Smooth muscle cell (in vitro differentiated cells): ENCODE measurements around the gene INVS. TPM values are rescaled to one million over a fixed set of nuclear protein-coding genes. Genes with fewer than 3 reads are reported as not detected.

Experiments
- DNase-seq: peaks from one replicate; lab custom pipeline; 2025; ENCODE audit not compliant: unreplicated experiment; lab: John Stamatoyannopoulos, UW
- H2AFZ ChIP-seq: fragments of 200-600 bp; sonication (generic); 2 replicates; pipeline ENCODE4 v1.6.0; 2016; ENCODE audit warnings: antibody characterized with exemption, low read depth, mild to moderate bottlenecking
- H3F3A ChIP-seq: fragments of 200-600 bp; sonication (generic); 2 replicates; pipeline ENCODE4 v1.6.0; 2017; ENCODE audit warnings: antibody characterized with exemption, low read depth
- H3K27ac ChIP-seq: fragments of 200-600 bp; sonication (generic); 2 replicates; pipeline ENCODE4 v1.5.1; 2016; ENCODE audit warnings: low read depth, mild to moderate bottlenecking
- H3K27me3 ChIP-seq: fragments of 200-600 bp; sonication (generic); 2 replicates; pipeline ENCODE4 v1.6.1; 2016; ENCODE audit warnings: low read depth, mild to moderate bottlenecking
- H3K36me3 ChIP-seq: fragments of 200-600 bp; sonication (generic); 2 replicates; pipeline ENCODE4 v1.5.1; 2016; ENCODE audit warnings: low read depth
- H3K4me1 ChIP-seq: fragments of 200-600 bp; sonication (generic); 2 replicates; pipeline ENCODE4 v1.5.1; 2016; ENCODE audit warnings: low read depth
- H3K4me2 ChIP-seq: fragments of 200-600 bp; sonication (generic); 2 replicates; pipeline ENCODE4 v1.6.0; 2016; ENCODE audit warnings: mild to moderate bottlenecking
- H3K4me3 ChIP-seq: fragments of 200-600 bp; sonication (generic); 2 replicates; pipeline ENCODE4 v1.5.1; 2016; ENCODE audit warnings: mild to moderate bottlenecking
- H3K79me2 ChIP-seq: fragments of 200-600 bp; sonication (generic); 2 replicates; pipeline ENCODE4 v1.6.0; 2016; ENCODE audit warnings: low read depth, mild to moderate bottlenecking
- H3K9ac ChIP-seq: fragments of 200-600 bp; sonication (generic); 2 replicates; pipeline ENCODE4 v1.6.0; 2016; ENCODE audit warnings: low read depth
- H3K9me3 ChIP-seq: fragments of 200-600 bp; sonication (generic); replicated peaks from 2 replicates; pipeline ENCODE4 v1.5.1; 2016; ENCODE audit warnings: low read depth
- H4K20me1 ChIP-seq: fragments of 200-600 bp; sonication (generic); 2 replicates; pipeline ENCODE4 v1.6.0; 2016; ENCODE audit warnings: low read depth
- CTCF ChIP-seq: fragments of 200-600 bp; sonication (generic); IDR thresholded peaks from 2 replicates; pipeline ENCODE4 v1.5.1; 2017; ENCODE audit warnings: borderline replicate concordance, mild to moderate bottlenecking, antibody characterized with exemption; ENCODE audit not compliant: insufficient read depth, poor library complexity, severe bottlenecking
- WGBS: methylation state at CpG from one replicate; pipeline ENCODE4 v1.1.7; 2016; ENCODE audit warnings: low lambda C conversion rate; 5-methylcytosine and 5-hydroxymethylcytosine counted together
- polyA plus RNA-seq: library from polyadenylated mRNA; unstranded; fragments of >200 nt; fragmentation: Nextera tagmentation; extraction: Ambion mirVana; gene quantifications from 2 replicates; pipeline ENCODE4 v1.2.1, GENCODE V29; 2016
- total RNA-seq: library from RNA; depleted of rRNA; stranded (reverse); fragments of >200 nt; gene quantifications from 2 replicates; pipeline ENCODE4 v1.2.3, GENCODE V29; 2014

The INVS gene
- total and polyA plus RNA-seq, 2 experiments from 2014 or later = 8.1 to 16.0 TPM

- no peaks in the 10 kb centered on the region for H3F3A ChIP-seq
- no peaks in the 10 kb centered on the region for H3K27me3 ChIP-seq
- no peak overlapping the region for H2AFZ ChIP-seq
- peaks cover 49% of the 10 kb centered on the region for H3K79me2 ChIP-seq
- H3K36me3 ChIP-seq = peaks cover 3% of the 10 kb centered on the region
- TF ChIP-seq CTCF = no peak
- peaks cover 27% of the 10 kb centered on the region for H4K20me1 ChIP-seq
- no peak overlapping the region for H3K9ac ChIP-seq
- H3K4me2 ChIP-seq = no peak overlapping the region
- no peak overlapping the region for H3K27ac ChIP-seq
- H3K4me1 ChIP-seq = no peaks in the 10 kb centered on the region
- no peak for DNase-seq
- 98% methylated on average over 2 of the region's 2 CpGs for WGBS
- H3K4me3 ChIP-seq = no peak overlapping the region
- no peaks in the 10 kb centered on the region for H3K9me3 ChIP-seq
These were observed 241.2 kb downstream of the INVS start for GRCh38 chr9:100340224-100340623.

GRCh38 chr9:100341889-100342288 is 242.8 kb downstream of the INVS start:
- no peak overlapping the region for H3K4me3 ChIP-seq
- H3K36me3 ChIP-seq = peaks cover 6% of the 10 kb centered on the region
- no peaks in the 10 kb centered on the region for H3K27me3 ChIP-seq
- no peak overlapping the region for H3K27ac ChIP-seq
- H3K4me2 ChIP-seq = no peak overlapping the region
- H4K20me1 ChIP-seq = peaks cover 42% of the 10 kb centered on the region
- H3F3A ChIP-seq = no peaks in the 10 kb centered on the region
- H3K9ac ChIP-seq = no peak overlapping the region
- H3K9me3 ChIP-seq = no peaks in the 10 kb centered on the region
- H3K79me2 ChIP-seq = peaks cover 64% of the 10 kb centered on the region
- WGBS = 100% methylated on average over 3 of the region's 3 CpGs
- H3K4me1 ChIP-seq = no peaks in the 10 kb centered on the region
- no peak overlapping the region for H2AFZ ChIP-seq
- no peak for TF ChIP-seq CTCF
- no peak for DNase-seq

- H3K79me2 ChIP-seq = peaks cover 96% of the 10 kb centered on the region
- peaks cover 62% of the 10 kb centered on the region for H4K20me1 ChIP-seq
- no peak for TF ChIP-seq CTCF
- no peak overlapping the region for H3K4me2 ChIP-seq
- no peak overlapping the region for H2AFZ ChIP-seq
- H3F3A ChIP-seq = no peaks in the 10 kb centered on the region
- peaks cover 6% of the 10 kb centered on the region for H3K36me3 ChIP-seq
- peak overlapping the region; percentile 4 for H3K27ac ChIP-seq
- 58% methylated on average over 3 of the region's 3 CpGs for WGBS
- no peak overlapping the region for H3K4me3 ChIP-seq
- H3K27me3 ChIP-seq = no peaks in the 10 kb centered on the region
- no peak for DNase-seq
- H3K9me3 ChIP-seq = no peaks in the 10 kb centered on the region
- H3K4me1 ChIP-seq = peaks cover 19% of the 10 kb centered on the region
- H3K9ac ChIP-seq = no peak overlapping the region
These were observed 247.8 kb downstream of the INVS start for GRCh38 chr9:100346836-100347235.

GRCh38 chr9:100350188-100350587 is 251.1 kb downstream of the INVS start:
- peaks cover 4% of the 10 kb centered on the region for H3K36me3 ChIP-seq
- no peak overlapping the region for H3K9ac ChIP-seq
- peaks cover 39% of the 10 kb centered on the region for H4K20me1 ChIP-seq
- peaks cover 71% of the 10 kb centered on the region for H3K79me2 ChIP-seq
- peaks cover 27% of the 10 kb centered on the region for H3K4me1 ChIP-seq
- H3F3A ChIP-seq = no peaks in the 10 kb centered on the region
- H3K4me2 ChIP-seq = no peak overlapping the region
- no peak for TF ChIP-seq CTCF
- no peaks in the 10 kb centered on the region for H3K27me3 ChIP-seq
- no peak overlapping the region for H2AFZ ChIP-seq
- H3K9me3 ChIP-seq = no peaks in the 10 kb centered on the region
- no peak overlapping the region for H3K4me3 ChIP-seq
- no peak for DNase-seq
- no peak overlapping the region for H3K27ac ChIP-seq
- WGBS = 87% methylated on average over 1 of the region's 1 CpG
